Bone marrow (tissue), 2 donors: Measurements from ENCODE around the gene MMAB.
"Not testable (repeated sequence)": the region's sequence is repeated elsewhere in the genome, so short reads cannot be mapped to it uniquely, and the experiment has no call there.

Source experiments
- DNase-seq, 2 donors: peaks; one replicate each; lab custom pipeline; 2025; lab: John Stamatoyannopoulos, UW

MMAB gene

GRCh38 chr12:109602132-109602531, 28.8 kb upstream of the MMAB start:
- DNase-seq = not testable (repeated sequence)

- no peak for DNase-seq
Measured at GRCh38 chr12:109601557-109601956, 28.3 kb upstream of the MMAB start.

- DNase-seq = no peak
Measured at GRCh38 chr12:109600995-109601394, 27.7 kb upstream of the MMAB start.

GRCh38 chr12:109600481-109600880, 27.2 kb upstream of the MMAB start:
- DNase-seq = no peak

GRCh38 chr12:109599087-109599486, 25.8 kb upstream of the MMAB start:
- no peak for DNase-seq

GRCh38 chr12:109598428-109598854, 25.1 kb upstream of the MMAB start:
- no peak for DNase-seq

- DNase-seq = peak; percentile 23 to 30
Measured at GRCh38 chr12:109597795-109598427, 24.6 kb upstream of the MMAB start.

GRCh38 chr12:109597414-109597794, 24.1 kb upstream of the MMAB start:
- no peak for DNase-seq

GRCh38 chr12:109596418-109597244, 23.3 kb upstream of the MMAB start:
- DNase-seq = no peak

- DNase-seq = no peak
Measured at GRCh38 chr12:109595321-109595902, 22.1 kb upstream of the MMAB start.

GRCh38 chr12:109594556-109595317, 21.4 kb upstream of the MMAB start:
- DNase-seq = no peak

GRCh38 chr12:109592905-109593272, 19.6 kb upstream of the MMAB start:
- no peak for DNase-seq

GRCh38 chr12:109592195-109592904, 19.0 kb upstream of the MMAB start:
- no peak for DNase-seq

GRCh38 chr12:109591041-109591440, 17.7 kb upstream of the MMAB start:
- no peak for DNase-seq

GRCh38 chr12:109590566-109590965, 17.3 kb upstream of the MMAB start:
- no peak for DNase-seq

GRCh38 chr12:109589691-109590245, 16.5 kb upstream of the MMAB start:
- DNase-seq = no peak

GRCh38 chr12:109589240-109589590, 15.9 kb upstream of the MMAB start:
- no peak for DNase-seq

GRCh38 chr12:109588461-109589239, 15.3 kb upstream of the MMAB start:
- no peak for DNase-seq

GRCh38 chr12:109587921-109588320, 14.6 kb upstream of the MMAB start:
- DNase-seq = no peak

- no peak for DNase-seq
Measured at GRCh38 chr12:109586385-109587296, 13.3 kb upstream of the MMAB start.
